ENCODE measurements around the gene SMCR8. TPM values are rescaled to one million over a fixed set of nuclear protein-coding genes. Genes with fewer than 3 reads are reported as not detected.
"Not testable (repeated sequence)": the region's sequence is repeated elsewhere in the genome, so short reads cannot be mapped to it uniquely, and the experiment has no call there.

The SMCR8 gene
- total RNA-seq, 1 donor from 2014 or later = 13.4 TPM

DNA sequence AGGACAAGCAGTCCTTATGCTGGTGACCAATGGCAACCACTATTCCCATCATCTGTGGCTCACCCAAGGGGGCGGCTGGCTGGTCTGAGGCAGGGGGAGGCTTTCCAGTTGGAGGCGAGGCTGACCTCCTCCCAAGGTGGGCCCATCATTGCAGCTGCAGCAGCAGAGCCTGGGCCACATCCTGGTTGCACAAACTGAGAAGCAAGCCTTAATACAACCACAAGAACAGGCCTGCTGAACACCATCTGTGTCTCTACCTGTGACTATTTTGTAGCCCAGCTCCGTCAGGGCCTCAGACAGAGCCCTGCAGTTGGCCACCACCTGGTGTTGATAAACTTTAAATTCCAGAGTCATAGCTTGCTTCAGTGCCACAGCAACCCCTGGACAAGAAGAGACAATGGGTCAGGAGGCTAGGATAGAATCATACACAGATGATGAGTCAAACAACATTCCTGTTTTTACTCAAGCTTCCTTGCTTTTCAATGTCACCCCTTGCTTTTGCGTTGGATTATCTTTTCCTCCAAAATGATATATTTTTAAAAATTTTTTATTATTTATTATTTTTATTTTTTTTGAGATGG is 17.9 kb downstream of the SMCR8 start:
- intact Hi-C loops (cut with DNase I) = no loop called here
- DNase-seq (ENCODE audit: low spot score) (no peak), ATAC-seq (no peak)

DNA sequence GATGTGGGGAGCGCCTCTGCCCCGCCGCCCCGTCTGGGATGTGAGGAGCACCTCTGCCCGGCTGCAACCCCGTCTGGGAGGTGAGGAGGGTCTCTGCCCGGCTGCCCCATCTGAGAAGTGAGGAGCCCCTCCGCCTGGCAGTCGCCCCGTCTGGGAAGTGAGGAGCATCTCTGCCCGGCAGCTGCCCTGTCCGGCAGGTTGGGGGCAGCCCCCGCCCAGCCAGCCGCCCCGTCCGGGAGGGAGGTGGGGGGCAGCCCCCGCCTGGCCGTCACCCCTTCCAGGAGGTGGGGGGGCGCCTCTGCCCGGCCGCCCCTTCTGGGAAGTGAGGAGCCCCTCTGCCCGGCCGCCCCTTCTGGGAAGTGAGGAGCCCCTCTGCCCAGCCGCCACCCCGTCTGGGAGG is 23.1 kb downstream of the SMCR8 start:
- ATAC-seq; intact Hi-C loops (cut with DNase I); DNase-seq (ENCODE audit: low spot score): not testable (repeated sequence)

DNA sequence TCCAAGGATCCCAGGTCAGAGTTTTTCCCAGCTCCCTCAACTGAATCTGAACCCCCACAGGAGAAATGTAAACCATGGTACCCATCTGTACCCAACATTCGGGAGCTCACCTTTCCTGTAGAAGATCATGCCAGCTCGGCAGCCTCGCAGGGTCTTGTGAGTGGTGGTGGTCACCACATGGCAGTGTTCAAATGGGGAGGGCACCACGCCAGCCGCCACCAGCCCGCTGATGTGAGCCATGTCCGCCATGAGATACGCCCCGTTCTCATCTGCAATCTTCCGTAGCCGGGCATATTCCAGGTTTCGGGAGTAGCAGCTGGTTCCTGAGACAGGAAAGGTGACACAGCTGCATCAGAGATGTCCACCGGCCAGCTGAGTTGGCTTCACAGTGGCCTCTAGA is 24.8 kb downstream of the SMCR8 start:
- intact Hi-C loops (cut with DNase I) = no loop called here
- ATAC-seq (no peak), DNase-seq (ENCODE audit: low spot score) (no peak)

DNA sequence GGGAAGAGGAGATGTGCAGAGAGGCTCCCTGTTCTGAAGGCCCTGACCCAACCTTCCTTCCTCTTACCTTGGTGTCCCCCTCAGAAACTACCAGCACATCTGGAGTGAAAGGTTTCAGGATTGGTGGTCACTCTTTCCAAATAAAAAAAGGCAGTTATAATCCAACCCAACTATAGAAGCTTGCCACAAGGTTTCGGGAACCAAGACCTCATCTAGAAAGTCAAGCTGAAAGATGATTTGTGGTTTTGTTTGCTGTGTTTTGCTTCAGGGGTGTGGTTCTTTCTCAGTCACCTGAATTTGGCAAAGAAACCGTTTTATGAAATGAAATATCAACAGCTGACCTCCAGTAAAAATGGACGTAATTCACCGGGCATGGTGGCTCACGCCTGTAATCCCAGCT is 28.9 kb downstream of the SMCR8 start:
- DNase-seq (ENCODE audit: low spot score) (no peak), ATAC-seq (no peak)
- intact Hi-C loops (cut with DNase I) = no loop called here

DNA sequence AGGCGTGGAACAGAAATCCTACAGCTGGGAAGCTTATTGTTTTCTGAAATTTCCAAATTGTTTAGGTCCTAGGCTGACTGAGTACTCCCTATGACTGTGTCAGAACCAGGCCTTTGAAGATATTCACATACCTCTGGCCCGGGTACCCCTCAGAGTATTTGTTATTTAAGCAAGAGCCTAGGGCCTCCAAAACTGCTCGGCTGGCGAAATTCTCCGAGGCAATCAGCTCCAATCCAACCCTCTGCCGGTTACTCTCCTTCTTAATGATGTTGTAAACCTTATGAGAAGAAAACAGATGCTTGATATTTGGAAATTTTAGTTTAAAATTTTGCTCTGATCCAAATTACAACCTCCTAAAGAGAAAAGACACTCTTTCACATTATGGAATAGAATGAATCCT is 38.4 kb downstream of the SMCR8 start:
- ATAC-seq = no peak
- intact Hi-C loops (cut with DNase I) = no loop called here
- no peak for DNase-seq (ENCODE audit: low spot score)

DNA sequence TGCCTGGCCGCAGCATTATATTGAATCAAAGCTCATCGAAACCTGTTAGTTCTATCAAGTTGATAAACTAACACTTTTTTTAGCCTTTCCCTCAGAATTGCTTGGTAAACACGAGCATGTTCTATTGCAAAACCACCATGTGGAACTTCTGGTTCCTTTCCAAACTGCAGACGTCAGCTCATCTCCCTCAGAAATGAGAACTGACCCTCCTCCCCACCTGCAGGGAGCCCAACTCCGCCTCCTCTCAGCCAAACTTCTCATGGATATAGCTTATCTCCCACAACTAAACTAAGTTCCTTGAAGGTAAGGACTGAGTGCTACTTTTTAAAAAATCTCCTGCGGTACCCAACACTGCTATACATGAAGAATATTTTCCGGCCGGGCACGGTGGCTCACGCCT is 41.5 kb downstream of the SMCR8 start:
- no peak for DNase-seq (ENCODE audit: low spot score)
- intact Hi-C loops (cut with DNase I) = no loop called here
- ATAC-seq = peak; percentile 90

DNA sequence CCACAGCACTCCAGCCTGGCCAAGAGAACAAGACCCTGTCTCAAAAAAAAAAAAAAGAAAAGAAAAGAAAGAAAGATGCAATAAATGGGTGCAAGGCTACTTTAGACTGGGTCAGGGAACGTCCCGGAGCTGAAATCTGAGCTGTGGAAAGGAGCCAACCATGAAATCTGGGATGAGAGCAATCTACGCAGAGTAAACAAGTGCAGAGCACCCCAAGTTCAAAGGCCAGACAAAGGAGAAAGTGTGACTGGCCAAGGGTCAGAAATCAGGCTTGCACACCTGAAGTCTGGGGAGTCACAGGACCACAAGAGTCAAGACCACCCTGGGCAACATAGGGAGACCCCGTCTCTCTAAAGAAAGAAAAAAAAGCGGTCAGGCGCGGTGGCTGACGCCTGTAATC is 45.4 kb downstream of the SMCR8 start:
- DNase-seq (ENCODE audit: low spot score) (no peak), ATAC-seq (no peak)
- intact Hi-C loops (cut with DNase I) = no loop called here

DNA sequence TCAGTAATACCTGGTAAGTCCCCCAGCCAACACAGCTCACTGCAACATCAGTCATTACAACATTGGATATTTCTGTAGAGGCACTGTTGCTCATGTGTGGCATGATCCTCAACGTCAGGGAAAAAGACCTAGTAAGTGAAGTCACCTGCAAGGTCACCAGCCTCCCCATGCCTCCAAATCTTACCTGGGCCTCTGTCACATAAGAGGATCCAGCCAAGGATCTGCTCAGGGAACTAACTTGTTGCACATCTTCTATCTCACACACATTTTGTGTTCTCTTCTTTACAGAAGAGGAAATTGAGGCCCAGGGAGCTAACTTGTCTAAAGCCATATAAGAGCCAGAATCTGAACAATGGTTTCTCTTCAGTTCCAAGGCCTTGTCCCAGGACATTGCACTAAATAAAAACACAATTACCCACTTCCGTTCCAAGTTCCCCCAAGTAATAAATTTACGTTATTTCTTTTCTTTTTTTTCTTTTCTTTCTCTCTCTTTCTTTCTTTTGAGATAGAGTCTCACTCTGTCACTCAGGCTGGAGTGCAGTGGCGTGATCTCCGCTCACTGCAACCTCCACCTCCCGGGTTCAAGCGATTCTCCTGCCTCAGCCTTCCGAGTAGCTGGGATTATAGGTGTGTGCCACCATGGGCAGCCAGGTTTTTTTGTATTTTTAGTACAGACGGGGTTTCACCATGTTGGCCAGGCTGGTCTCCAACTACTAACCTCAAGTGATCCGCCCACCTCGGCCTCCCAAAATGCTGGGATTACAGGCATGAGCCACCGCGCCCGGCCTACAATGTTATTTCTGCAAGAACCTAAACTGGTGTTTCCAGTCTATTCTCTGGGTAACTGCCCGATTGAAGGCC is 47.0 kb downstream of the SMCR8 start:
- intact Hi-C loops (cut with DNase I) = no loop called here
- ATAC-seq = no peak
- DNase-seq (ENCODE audit: low spot score) = no peak

DNA sequence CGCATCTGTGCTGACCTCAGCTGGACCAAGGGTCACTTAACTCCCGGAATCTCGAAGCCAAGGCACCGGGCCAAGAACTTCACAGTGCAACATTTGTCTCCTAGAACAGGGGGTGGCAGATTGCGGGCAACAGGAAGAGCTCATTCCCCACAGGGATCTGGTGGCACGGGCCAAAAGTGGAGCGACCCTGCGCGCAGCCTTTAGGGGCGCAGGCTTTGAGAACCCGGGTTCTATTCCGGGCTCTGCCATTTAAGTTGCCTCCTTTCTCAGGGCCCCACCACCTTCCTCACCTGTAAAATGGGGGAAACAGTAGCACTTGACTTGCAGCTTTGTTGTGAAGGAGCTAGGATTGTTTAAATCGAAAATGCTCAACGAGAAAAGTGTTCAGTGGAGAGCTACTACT is 47.6 kb downstream of the SMCR8 start:
- intact Hi-C loops (cut with DNase I) = no loop called here
- DNase-seq (ENCODE audit: low spot score) = peak; percentile 88

DNA sequence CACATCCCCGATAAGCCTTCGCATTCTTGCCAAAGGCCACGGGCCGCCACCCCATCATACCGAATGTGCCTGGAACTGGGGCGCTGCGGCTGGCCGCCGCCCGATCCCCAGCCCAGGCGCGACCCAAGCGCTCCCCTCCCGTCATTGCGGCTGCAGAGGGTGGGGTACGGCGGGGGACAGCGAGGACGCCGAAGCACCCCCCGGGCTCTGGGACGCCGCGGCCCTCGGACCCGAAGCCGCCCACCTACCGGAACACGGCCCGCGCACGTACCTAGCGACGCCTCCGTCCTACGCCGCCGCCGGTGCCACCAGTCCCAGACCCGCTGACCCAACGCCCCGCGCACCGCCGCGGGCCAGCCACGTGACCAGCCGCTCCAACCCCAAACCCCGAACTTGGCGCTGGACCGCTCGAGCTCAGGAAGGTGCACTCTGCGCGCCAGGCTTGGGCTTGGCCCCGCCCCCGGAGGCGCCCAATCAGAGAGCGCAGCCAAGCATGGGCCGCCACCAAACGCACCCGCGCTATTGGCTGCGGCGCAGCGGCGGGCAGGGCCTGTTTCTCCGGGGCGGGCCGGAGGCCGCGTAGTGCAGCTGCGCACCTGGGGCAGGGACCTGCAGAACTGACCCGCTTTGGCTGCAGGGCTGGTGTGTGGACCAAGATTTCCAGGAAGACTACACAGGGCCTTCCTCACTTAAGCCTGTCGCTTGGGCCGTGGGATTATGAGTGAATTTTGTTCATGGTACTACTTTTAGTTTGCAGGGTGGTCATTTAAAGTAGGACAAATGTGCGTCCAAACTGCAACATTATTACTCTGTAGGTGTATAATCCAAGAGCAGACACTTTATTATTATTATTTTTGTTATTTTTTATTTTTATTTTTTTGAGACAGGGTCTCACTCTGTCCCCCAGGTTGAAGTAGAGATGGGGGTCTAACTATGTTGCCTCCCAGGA is 48.3 kb downstream of the SMCR8 start, which contains the start of gene SHMT1:
Gene SHMT1, minus strand, starts transcription at position 450 of the 949 bp plus-strand sequence. CDS start 7,569 bp downstream, outside the sequence.
- DNase-seq (ENCODE audit: low spot score) (peak; percentile 95), ATAC-seq (peak; percentile 100)
- intact Hi-C loops (cut with DNase I) = no loop called here

More for the DNA sequence above, 47.6 kb downstream of the SMCR8 start:
- peak; percentile 63 for ATAC-seq

DNA sequence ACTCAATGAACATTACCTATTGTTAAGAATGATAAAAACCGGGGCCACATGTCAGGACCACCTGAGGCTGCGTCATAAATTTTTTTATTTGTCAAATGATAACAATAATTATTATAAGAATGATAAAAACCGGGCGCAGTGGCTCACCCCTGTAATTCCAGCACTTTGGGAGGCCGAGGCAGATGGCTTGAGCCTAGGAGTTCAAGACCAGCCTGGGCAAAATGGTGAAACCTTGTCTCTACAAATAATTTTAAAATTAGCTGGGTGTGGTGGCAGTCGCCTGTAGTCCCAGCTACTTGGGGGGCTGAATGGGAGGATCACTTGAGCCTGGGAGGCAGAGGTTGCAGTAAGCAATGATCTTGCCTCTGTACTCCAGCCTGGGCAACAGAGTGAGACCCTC is 49.1 kb downstream of the SMCR8 start:
- no peak for ATAC-seq
- intact Hi-C loops (cut with DNase I) = no loop called here

DNA sequence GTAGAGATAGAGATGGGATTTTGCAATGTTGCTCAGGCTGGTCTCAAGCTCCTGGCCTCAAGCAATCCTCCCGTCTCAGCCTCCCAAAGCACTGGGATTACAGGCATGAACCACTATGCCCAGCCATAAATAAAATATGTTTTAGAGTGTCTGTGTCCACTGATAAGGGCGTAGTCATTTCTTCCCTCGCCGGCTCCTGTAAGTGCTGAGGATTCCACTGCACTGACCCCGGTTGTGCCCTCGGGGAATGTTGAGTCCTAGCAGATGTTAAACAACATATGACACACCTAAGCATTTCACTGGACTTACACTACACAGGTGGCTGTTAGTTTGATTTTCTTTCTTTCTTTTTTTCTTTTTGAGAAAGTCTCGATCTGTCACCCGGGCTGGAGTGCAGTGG is 53.9 kb downstream of the SMCR8 start:
- intact Hi-C loops (cut with DNase I) = no loop called here
- ATAC-seq (no peak), DNase-seq (ENCODE audit: low spot score) (no peak)

More for the DNA sequence above, 49.1 kb downstream of the SMCR8 start:
- no peak for DNase-seq (ENCODE audit: low spot score)

DNA sequence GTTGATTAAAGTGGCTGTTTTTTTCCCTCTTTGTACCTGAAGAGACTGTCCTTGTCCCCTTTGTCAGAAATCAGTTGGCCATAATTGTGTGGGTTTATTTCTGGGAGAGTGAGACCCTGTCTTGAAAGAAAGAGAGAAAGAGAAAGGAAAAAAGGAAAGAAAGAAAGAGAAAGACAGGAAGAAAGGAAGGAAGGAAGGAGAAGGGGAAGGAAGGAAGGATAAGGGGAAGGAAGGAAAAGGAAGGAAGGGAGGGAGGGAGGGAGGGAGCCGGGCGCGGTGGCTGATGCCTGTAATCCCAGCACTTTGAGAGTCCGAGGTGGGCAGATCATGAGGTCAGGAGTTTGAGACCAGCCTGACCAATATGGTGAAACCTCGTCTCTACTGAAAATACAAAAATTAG is 55.7 kb downstream of the SMCR8 start:
- no peak for ATAC-seq
- intact Hi-C loops (cut with DNase I) = no loop called here
- DNase-seq (ENCODE audit: low spot score) = no peak

DNA sequence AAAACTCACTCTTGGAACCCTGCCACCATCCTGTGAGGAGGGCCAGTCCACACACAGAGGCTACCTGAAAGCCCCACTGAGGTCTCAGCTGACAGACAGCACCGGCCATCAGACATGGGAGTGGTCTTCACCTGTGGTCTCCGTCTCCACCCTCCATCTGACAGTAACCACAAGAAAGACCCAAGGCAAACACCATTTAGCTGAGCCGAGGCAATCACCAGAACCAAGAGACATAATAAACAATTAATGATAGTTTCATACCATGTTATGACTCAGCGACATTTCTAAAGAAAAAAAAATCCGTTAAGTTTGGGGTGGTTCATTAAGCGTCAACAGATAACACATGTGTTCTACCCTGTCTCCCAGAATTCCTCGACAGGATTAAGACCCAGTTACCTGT is 56.4 kb downstream of the SMCR8 start:
- no peak for ATAC-seq
- intact Hi-C loops (cut with DNase I) = no loop called here
- DNase-seq (ENCODE audit: low spot score) = no peak

DNA sequence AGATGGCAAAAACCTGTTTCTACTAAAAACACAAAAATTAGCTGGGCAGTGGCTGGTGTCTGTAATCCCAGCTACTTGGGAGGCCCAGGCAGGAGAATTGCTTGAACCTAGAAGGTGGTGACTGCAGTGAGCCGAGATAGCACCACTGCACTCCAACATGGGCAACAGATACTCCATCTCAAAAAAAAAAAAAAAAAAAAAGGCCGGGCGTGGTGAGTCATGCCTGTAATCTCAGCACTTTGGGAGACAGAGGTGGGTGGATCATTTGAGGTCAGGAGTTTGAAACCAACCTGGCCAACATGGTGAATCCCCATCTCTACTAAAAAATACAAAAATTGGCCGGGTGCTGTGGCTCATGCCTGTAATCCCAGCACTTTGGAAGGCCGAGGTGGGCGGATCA is 58.1 kb downstream of the SMCR8 start:
- DNase-seq (ENCODE audit: low spot score); ATAC-seq; intact Hi-C loops (cut with DNase I): not testable (repeated sequence)

DNA sequence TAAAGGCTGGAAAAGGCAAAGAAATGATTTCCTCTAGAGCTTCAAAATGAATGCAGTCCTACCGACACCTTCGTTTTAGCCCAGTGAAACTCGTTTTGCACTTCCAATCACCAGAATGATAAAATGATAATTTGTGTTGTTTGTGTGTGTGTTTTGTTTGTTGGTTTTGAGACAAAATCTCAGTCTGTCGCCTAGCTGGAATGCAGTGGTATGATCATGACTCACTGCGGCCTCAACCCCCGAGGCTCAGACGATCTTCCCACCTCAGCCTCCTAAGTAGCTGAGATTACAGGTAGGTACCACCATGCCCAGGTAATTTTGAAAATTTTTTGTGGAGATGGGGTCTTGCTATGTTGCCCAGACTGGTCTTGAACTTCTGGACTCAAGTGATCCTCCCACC is 59.1 kb downstream of the SMCR8 start:
- intact Hi-C loops (cut with DNase I) = no loop called here
- ATAC-seq = no peak

More for the DNA sequence above, 59.1 kb downstream of the SMCR8 start:
- DNase-seq (ENCODE audit: low spot score) = no peak

All from sciatic nerve (tissue), 2 donors.